Glomerular visceral epithelial cell (primary cell): ENCODE results near the gene PDX1.
"Not testable (repeated sequence)": the region's sequence is repeated elsewhere in the genome, so short reads cannot be mapped to it uniquely, and the experiment has no call there.

Experiments used
- DNase-seq: peaks from one replicate; pipeline ENCODE4 v3.0.0-alpha.2; 2016; ENCODE audit errors: extremely low spot score

PDX1 gene

DNA sequence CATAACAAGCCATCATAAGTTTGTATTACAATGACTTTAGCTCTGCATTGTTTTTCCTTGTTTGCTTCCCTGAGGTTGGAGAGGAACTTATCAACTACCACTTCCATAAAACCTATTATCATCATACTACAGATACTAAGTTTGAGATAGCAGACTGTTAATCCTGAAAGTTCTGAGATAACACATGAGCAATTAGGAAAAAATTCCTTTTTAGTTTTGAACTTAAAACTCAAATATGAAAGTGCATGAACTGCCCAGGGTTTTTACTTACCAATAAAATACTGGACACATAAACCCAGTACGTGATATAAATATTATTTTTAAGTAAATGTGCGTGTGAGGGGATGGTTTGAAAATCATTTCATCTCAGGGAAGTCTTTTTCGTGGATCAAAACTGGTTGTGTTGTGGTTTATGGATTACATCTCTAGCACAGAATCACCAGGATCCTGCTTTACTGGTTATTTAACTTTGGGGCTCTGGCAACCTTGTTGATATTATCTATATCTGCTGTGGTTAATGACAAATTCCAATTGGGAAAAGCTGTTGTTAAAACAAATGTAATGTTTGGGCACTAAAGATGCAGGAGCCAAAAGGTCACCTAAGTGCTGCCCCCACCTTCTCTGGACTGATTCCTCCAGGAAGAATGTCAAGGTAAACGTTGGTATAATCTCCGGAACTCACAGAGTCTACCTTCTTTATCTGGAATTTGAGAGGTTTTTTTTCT lies 36.9 kb downstream of the PDX1 start:
- no peak for DNase-seq

DNA sequence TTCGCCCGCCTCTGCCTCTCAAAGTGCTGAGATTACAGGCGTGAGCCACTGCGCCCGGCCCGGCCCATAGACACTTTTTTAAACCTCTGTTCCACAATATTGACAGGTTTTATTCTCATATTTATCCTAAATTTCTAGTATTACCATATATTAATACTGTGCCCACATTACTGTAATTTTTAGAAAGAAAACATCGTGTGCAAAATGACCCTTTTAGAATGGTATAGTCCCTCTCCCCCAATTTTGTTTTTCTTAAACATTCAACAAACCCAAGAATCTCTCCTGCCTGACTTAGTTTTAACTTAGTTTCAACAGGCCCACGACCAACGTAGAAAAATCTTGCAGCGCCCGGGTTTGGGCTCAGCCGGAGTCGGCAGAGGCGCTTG lies 40.2 kb downstream of the PDX1 start:
- no peak for DNase-seq

DNA sequence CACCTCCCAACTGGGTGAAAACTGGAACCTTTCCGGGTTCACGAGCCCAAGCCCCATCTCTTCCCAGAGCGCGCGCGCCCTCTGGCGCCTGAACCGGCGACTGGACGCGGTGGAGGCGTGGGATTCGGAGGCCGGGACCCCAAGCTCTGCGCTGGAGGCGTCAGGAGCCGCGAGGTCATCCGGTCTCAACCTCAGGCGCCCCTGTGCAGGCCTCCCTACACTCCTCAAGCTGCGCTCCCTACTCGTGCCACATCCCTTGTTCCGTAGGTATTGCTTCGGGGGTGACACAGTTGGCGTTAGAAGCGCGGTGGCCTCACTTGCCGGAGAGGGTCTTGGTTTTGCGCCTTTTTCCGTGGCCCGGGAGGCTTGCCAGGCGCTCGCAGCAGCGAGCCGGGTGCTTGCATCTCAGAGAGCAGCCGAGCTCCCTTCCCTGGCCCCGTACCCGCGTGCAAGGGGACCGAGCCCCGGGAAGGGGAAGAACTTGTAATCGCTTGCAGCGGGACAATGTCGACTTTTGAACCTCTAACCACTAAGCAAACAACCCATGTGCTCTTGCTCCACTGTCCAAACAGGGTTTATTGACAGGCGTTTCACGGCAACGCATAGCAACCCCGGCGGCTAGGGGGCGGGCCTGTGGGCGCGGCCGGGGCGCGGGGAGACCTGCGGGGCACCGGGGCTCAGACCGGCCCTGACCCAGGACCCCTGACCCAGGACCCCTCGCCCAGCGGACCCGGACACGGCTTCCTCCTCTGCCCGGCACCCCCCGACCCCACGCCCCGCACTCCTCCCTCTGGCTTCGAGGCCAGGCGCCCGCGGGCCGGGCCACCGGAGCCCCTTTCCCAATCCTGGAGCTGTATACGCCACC lies 40.8 kb downstream of the PDX1 start:
- DNase-seq: no peak

DNA sequence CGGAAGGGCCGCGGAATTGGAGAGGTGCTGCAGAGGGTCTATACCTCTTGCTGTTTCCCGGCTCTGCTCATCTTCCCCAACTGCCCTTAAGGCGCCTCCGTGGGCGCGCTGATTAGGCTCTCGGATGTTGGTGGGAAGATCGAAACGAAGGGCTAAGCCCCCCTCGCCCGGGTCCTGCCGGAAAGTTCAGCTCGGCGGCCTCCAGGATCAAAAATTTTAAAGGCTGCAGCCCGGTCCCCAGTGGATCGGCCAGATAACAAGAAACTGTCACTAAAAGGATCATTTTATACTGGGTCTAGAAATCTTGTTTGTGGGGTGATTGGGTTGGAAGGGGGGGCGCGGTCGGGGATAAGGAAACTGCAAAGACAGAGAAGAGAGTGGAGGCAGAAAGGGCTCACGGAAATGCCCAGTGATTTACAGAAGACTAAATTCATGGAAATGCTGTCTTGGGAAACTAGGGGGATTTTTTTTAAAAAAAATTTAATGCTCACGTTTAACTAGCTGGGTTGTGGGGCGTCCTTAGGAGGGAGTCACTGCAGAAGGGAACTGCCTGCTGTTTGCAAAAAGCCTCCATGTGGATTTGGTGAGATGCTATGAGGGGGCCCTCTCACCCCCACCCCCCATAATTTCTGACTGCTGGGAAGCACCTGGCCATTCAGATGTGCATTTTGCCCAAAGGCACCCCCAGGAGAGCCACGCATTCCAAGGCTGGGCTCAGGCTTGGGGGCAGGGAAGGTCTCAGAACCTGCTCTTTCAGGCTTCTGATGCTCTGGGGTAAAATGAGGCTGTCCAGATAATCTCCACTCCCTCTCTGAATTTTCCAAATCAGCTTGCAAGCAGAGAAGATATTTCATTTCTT lies 41.7 kb downstream of the PDX1 start:
- no peak for DNase-seq

DNA sequence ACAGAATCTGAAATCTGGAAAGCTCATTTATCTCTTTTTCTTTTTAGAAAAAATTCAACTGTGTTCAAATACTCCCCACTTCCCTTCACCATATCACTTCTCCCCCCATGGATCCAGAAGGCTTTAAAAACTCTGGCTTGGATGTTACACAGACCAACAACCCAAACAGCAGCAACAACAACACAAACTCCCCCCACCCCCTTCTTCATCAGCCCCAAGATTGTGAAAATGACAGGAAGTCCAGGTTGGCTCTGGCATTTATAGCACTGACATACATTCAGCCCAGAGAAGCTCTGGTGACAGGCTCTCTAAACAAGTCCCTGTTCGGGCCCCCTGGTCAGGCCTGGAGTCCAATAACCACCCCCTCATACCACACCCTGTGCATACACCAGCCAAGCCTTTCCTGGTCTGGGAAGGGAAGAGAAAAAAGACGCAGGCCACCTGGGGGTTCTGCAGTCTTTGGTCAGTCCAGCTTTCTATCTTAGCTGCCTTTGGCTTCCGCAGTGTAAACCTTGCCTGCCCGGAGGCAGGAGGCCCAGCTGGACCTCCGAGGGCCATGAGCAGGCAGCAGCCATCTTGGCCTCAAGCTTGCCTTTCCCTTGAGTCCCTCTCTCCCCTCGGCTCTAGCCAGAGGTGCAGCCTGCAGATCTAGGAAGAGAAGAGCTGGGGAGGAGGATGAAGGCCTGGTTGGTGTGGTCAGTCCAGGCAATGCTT lies 42.5 kb downstream of the PDX1 start:
- DNase-seq: no peak

DNA sequence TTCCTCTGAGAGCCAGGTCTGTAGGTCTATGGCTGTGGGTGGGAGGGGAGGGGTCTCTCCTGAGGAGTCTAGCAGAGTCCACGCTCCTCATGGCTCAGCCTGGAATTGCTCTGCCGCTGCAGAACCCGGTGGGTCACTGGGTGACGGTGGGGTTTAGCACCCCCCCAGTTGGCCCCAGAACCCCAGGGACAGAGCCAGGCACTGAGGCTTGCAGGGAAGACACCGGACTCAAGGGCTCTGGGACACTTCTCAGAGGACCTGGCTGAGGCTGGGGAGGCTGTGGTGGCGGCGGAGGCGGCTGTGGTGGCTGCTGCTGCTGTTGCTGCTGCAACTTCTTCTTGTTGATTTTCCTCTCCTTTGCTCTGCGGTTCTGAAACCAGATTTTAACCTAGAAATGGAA lies 43.2 kb downstream of the PDX1 start:
- no peak for DNase-seq

DNA sequence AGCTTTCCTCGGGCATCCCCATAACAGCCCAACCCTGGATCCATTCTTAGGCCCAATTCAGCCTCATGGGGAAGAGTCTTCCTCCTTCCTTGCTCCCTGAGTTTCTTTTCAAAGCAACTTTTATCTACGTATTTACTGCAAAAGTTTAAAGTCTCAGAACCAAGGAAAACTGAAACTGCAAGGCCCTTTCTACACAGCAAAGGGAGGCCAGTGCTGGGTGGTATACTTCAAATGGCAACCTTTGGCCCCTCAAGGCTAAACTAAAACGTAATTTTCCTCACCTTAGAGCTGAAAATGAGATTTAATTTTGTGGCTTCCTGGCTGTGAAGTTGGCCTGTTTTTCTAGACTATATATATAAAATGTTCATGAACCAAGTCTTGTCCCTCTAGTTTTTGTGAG lies 43.7 kb downstream of the PDX1 start:
- DNase-seq: no peak

DNA sequence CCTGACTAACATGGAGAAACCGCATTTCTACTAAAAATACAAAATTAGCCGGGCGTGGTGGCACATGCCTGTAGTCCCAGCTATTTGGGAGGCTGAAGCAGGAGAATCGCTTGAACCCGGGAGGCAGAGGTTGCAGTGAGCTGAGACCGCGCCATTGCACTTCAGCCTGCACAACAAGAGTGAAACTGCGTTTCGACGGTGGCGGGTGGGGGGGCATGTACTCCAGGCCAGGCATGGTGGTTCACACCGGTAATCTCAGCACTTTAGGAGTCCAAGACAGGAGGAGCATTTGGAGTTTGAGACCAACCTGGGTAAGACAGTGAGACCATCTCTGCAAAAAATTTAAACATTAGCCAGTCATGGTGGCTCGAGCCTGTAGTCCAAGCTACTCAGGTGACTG lies 44.4 kb downstream of the PDX1 start:
- DNase-seq: not testable (repeated sequence)

DNA sequence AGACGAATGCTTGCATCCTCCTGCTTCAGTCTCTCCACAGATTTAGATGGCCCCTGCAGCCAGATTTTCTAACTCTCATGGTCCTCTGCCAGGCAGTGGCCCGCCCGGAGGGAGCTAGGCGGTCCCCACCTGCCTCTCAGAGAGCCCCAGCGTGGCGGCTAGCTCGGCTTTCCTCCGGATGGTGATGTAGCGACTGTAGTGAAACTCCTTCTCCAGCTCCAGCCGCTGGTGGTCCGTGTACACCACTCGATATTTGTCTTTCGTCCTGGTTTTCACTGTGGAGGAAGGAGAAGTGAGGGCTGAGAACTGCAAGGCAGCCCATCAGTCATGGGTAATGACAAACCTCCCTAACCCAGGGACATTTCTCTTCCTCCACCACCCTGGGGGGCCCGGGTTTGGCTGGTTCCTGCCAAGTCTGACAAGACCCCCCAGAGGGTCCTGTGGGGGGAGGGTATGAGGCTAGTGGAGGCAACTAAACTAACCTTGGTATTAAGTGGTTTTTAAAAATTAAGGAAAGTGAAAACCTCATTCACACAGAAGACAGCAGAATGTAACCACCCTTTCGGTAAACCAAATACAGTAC lies 45.0 kb downstream of the PDX1 start:
- DNase-seq: no peak

DNA sequence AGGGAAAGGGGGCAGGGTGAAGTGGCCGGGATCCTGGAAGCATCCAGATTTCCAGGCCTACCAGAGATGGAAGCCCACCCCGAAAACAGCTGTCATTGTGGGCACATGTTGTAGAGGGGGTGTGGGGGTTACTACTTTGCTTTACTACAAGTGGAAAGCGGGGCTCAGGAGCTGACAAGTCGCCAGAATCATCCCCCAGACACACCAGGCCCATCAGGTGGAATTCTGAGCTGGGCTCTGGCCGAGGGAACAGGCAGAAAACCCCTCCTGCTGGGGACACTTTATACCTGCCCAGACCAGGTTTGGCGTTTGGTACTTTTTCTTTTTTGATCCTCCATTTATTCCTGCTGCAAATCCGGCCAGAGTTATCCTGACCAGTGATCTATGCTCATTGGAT lies 45.5 kb downstream of the PDX1 start:
- no peak for DNase-seq

DNA sequence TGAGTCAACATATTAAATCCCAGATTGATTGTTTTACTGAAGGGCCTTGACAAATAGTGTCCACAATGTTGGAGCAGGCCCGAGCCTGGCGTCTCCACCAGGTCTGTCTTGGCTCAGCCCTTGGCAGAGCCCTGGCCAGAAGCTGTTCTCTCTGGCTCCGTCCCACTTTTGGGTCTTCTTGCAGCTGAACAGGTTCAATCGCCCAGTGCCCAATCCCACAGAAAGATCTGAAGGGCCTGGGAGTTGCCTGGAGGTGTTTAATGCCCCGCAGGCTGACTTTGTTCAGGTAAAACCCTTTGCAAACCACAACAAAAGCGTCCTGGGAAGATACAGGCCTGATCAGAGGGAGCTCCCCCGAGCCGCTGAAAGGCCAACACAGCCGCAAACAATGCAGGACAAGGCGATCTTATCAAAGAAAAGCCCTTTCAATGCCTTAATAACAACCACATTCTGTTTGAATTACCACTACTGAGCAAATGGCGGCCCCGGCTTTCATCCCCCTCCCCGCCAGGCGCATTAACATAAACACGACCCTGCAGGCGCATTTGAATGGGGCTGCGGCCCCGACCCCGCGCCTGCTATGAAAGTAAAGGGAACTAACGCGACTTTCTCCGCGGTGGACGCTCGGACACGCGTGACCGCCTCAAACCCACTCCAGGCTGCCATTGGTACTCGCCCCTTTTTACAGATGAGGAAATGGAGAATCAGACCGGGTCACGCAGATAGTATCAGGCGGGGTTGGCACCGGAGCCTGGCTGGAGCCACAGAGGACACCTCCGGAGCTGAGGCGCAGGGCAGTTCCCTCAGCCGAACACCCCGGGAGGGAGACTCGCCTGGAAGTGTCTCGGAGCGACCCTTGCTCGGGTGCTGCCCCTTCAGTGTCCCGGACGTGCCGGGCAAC lies 46.2 kb downstream of the PDX1 start:
- no peak for DNase-seq

DNA sequence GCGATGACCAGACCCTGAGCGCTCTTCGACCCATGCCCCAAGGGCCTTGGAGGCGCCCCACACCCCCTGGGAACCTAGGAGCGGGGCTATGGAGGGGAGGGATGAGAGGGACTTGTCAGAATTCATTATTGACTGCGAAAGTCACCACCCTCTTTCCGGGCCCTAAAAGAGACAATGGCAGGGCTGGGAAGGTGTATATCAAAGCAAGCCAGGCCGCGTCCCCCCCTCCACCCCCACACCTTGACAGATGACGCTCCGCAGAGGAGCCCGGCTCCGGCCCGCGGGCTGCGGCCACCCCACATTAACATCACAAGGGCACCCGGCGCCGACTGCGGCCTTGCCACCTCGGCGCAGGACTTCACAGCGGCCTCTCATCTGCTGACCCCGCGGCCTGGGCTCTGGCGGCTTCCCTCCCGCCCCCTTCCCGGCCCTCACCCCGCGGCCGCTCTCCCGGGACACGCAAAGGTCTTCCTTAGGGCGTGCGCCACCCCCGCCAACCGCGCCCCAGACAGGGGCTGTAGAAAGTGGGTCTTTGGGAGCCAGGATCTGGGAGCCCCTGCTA lies 46.9 kb downstream of the PDX1 start:
- DNase-seq: no peak

DNA sequence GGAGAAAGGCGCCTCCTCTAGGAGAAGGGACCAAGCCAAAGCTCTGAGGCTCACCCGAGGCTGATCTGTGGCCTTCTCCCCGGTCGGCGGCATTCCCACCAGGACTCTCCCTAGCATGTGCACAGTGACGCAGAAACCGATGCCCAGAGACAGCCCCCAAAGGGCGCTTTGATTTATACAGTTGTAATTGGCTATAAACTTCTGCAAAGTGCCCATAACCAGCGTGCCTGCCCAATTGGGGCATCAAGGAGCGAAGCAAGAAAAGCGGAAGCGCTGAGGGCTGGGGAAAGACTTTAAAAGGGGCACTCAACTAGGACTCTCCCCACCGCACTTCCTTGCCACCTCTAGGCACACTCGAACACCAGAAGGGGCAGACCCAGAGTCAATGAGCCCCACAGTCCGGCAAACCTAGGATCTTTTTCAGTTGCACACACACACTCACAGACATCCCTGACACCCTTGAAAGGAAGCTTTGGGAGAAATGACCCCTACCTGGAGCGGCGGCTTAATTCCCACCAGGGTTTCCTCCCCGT lies 47.5 kb downstream of the PDX1 start:
- no peak for DNase-seq

DNA sequence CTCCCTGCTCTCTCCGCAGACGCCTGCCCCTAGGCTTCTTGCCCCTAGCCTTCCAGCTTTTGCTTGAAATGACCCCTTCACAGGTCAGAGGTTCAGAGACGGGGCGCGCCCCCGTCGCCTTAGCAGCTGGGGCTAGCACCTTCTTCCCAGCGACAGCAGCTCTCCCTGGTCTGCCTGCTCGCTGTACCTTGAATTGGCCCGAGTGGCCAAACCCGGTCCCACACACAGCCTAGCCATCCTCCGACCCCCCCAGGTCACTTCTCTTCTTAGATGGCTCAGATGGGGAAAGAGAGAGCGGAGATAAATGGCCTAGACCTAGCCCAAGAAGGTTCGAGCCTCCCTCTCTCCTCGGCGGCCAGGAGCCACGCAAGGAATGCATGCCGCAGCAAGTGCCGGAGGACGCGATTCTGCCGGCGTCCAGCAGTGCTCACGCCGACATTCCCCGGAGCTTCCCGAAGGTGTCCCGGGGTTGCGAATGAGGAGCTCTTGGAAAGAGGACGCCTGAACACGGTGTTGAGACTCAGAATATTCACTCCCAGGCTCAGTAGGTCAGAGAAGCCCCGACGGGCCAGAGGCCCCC lies 48.0 kb downstream of the PDX1 start:
- DNase-seq: no peak

DNA sequence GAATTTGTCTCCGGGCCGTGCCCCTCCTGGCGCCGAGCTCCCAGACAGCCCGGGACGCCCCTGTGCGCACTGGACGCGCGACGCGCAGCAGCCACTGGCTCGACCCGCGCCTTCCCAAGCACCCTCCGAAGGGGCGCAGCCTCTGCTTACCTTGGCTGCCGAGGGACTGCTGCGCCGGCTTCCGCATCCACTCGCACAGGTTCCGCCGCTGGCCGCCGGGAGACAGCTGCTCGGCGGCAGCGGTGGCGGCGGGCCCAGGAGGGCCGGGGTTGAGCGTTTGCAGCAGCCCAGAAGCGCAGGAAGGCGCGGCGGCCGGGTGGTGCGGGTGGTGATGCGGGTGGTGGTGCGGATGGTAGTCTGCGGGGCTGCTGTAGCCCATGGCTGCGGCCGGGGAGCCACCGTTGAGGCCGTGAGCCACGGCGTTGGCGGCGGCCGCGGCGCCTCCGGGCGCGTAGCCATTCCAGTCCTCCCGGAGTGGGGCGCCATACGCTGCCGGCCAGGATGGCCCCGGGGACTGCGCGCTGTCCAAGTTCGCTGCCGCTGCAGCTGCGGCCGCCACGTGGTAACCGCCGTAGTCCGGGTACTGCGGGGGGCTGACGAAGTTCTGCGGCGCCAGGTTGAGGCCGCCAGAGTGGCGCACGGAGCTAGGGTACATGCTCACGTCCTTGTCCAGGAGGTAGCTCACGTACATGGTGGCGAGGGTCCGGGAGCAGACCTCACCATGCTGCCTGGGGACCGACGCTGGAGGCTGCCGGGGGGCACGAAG lies 48.7 kb downstream of the PDX1 start:
- DNase-seq: no peak

DNA sequence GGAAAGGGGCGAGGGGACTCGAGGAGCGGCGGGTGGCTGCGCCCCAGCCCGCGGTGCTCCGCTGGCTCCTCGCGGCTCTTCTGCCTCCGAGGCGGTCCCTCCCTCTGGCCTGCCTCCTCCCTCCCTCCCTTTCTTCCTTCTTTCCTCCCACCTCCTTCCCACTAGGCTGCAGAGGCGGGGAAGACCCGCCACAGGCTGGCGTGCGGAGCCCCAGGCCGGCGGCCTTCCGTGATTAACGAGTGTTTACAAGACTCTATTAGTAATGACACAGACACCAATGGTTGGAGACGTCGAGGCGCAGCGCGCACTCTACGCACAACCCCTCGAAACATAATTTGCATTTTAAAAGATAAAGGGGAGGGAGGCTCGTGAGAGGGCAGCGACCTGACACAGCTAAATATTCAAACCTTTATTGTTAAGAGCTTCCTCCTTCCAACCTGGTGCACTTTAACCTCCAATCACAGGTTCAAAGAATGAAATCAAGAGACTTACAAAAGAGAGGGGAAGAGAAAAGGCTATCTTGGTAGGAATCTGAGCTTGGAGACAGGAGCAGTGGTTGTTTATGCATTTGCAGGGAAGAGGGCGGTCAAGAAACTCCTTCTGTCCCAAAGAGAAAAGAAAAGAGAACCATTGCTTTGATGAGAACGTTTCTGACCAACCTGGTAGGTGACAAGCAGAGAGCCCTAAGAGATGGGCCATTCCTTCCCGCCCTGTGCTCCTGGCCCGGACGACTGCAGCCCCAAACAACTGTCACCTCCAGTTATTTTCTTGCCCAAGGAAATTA lies 49.5 kb downstream of the PDX1 start, which contains the start of gene CDX2:
Gene CDX2 (minus strand): TSS at position 234 of the 784 bp plus-strand sequence. CDS start 309 bp downstream, outside the sequence.
- no peak for DNase-seq

DNA sequence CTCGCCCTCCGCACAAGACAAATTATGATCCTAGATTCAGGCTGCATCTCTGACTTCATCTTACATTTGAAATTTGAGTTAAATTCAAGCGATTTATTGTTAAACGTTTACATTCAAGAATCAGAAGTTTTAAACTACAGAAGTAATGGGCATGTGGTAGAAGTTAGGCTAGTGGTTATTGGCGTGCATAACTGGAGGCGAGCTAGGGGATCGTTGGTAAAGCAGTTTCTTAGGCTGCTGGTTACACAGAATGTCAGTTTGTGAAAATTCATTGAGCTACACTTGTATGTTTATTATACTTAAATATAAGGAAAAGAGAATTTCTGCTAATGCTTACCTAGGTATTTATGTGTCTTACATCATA lies 50.0 kb downstream of the PDX1 start:
- no peak for DNase-seq
